ENCODE measurements around the gene KDM1B.

The KDM1B gene

GRCh38 chr6:18183766-18184165 is 28.5 kb downstream of the KDM1B start:
- ChIA-PET CTCF (no interaction called here), POLR2A (ENCODE audit: low non-redundant PET) (no interaction called here)

GRCh38 chr6:18185624-18186023 is 30.4 kb downstream of the KDM1B start:
- H3K27ac ChIP-seq, result no peak overlapping the region
- ChIA-PET CTCF (interaction anchor here (0.7 kb wide), 1 partner anchor 16 kb away, joined by 3 read pairs; no protein-coding TSS in a partner anchor), POLR2A (ENCODE audit: low non-redundant PET) (no interaction called here)
- DNase-seq (ENCODE audit: low spot score), result no peak
- TF ChIP-seq, protein P1, sequence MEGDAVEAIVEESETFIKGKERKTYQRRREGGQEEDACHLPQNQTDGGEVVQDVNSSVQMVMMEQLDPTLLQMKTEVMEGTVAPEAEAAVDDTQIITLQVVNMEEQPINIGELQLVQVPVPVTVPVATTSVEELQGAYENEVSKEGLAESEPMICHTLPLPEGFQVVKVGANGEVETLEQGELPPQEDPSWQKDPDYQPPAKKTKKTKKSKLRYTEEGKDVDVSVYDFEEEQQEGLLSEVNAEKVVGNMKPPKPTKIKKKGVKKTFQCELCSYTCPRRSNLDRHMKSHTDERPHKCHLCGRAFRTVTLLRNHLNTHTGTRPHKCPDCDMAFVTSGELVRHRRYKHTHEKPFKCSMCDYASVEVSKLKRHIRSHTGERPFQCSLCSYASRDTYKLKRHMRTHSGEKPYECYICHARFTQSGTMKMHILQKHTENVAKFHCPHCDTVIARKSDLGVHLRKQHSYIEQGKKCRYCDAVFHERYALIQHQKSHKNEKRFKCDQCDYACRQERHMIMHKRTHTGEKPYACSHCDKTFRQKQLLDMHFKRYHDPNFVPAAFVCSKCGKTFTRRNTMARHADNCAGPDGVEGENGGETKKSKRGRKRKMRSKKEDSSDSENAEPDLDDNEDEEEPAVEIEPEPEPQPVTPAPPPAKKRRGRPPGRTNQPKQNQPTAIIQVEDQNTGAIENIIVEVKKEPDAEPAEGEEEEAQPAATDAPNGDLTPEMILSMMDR (conservative IDR thresholded peaks at IDR 0.05; ENCODE audit: low read depth), result no peak

More at GRCh38 chr6:18183766-18184165, 28.5 kb downstream of the KDM1B start:
- TF ChIP-seq, protein P1 (conservative IDR thresholded peaks at IDR 0.05; ENCODE audit: low read depth), result no peak
- no peak overlapping the region for H3K27ac ChIP-seq
- no peak for DNase-seq (ENCODE audit: low spot score)

DNA sequence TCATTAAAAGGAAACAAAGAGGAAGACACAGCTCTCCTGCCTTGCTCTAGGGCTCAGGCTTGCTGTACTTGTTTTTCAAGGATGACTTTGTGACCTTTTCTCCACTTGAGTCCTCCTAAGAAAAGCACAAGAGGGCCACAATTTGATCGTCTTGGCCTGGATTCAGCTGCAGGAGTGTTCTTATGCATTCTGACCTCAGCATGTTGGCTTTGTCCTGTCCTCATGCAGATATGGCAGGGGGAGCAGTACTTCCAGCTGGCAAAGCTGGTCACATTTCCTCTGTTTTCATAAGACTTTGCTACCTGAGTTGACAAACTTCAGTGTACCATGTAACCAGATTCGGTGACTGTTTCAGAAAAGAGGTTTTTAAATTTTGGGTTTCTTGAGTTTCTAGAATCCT is 30.8 kb downstream of the KDM1B start:
- ChIA-PET POLR2A (ENCODE audit: low non-redundant PET) (no interaction called here), CTCF (interaction anchor here (0.7 kb wide), 1 partner anchor 15 kb away, joined by 3 read pairs; no protein-coding TSS in a partner anchor)
- no peak overlapping the region for H3K27ac ChIP-seq
- TF ChIP-seq, protein P1 (conservative IDR thresholded peaks at IDR 0.05; ENCODE audit: low read depth), result no peak
- DNase-seq (ENCODE audit: low spot score), result no peak

DNA sequence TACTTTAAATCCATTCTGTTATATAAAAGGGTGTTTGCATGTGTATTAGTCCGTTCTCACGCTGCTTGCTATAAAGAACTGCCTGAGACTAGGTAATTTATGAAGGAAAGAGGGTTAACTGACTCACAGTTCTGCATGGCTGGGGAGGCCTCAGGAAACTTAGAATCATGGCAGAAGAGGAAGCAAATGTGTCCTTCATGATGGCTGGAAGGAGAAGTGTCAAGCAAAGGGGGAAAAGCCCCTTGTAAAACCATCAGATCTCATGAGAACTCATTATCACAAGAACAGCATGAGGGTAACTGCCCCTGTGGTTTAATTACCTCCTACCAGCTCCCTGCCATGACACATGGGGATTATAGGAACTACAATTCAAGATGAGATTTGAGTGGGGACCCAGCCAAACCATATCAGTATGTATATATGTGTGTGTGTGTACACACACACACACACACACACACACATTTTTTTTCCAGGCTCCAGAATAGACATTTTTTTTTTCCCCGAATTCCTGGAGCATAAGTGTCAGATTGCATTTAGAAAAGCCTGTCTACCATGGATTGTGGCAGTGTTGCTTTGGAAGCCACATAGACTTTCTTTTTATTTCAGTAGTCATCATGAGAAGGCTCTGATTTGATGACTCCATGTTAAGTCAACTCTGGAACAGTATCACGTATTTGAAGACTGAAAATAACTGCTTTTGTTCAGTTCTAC is 31.5 kb downstream of the KDM1B start:
- DNase-seq (ENCODE audit: low spot score), result no peak
- TF ChIP-seq, protein P1 (conservative IDR thresholded peaks at IDR 0.05; ENCODE audit: low read depth), result no peak
- no peak overlapping the region for H3K27ac ChIP-seq
- POLR2A ChIA-PET (ENCODE audit: low non-redundant PET), result no interaction called here
- CTCF ChIA-PET, result interaction anchor here (0.7 kb wide), 1 partner anchor 15 kb away, joined by 3 read pairs; no protein-coding TSS in a partner anchor

GRCh38 chr6:18187701-18188100 is 32.5 kb downstream of the KDM1B start:
- ChIA-PET CTCF (interaction anchor here (0.6 kb wide), 1 partner anchor 188 kb away, joined by 3 read pairs; no protein-coding TSS in a partner anchor), POLR2A (ENCODE audit: low non-redundant PET) (no interaction called here)
- no peak for DNase-seq (ENCODE audit: low spot score)
- H3K27ac ChIP-seq, result no peak overlapping the region
- TF ChIP-seq, protein P1 (conservative IDR thresholded peaks at IDR 0.05; ENCODE audit: low read depth), result no peak

DNA sequence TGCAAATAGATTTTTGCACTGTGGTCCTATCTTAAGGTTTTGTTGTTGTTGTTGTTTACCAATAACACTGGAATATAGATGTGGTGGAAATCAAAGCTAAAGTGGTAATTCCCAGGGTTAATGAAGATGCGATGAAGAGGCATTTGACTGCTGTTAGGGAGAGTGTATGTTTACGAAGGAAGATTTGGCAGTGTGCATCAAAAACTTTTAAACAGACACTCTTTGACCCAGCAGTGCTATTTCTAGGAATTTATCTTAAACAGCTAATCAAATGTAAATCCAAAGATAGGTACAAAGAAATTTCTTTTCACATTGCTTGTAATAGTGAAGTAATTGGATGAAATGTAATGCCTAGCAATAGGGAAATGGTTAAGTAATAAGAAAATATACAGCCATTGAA is 34.0 kb downstream of the KDM1B start:
- no peak for DNase-seq (ENCODE audit: low spot score)
- ChIA-PET POLR2A (ENCODE audit: low non-redundant PET) (no interaction called here), CTCF (no interaction called here)
- TF ChIP-seq, protein P1 (conservative IDR thresholded peaks at IDR 0.05; ENCODE audit: low read depth), result no peak
- no peak overlapping the region for H3K27ac ChIP-seq

Data from RWPE1 (cell line).